Esophagus muscularis mucosa (tissue), 3 donors: Measurements from ENCODE around the gene ALS2.

Source experiments
- POLR2A ChIP-seq: fragments of 450-650 bp; IDR thresholded peaks from one replicate; pipeline ENCODE4 v1.6.1; 2017; ENCODE audit warnings: antibody characterized with exemption, moderate library complexity, mild to moderate bottlenecking, low read depth
- POLR2AphosphoS5 ChIP-seq, 2 donors: sonication (generic); formaldehyde crosslinking; IDR thresholded peaks; one replicate each; pipeline ENCODE4 v1.6.1; 2017; ENCODE audit warnings: antibody characterized with exemption in 2 of 2
- TF ChIP-seq, protein P1 (sequence below), 3 experiments: fragments of 200-600 bp in 2 of 3; fragments of 450-650 bp in 1 of 3; sonication (generic) in 2 of 3; IDR thresholded peaks; one replicate each; pipeline ENCODE4 v1.5.1; 2017 to 2019; ENCODE audit warnings: antibody characterized with exemption in 3 of 3, mild to moderate bottlenecking in 2 of 3, moderate library complexity in 1 of 3

DNA sequence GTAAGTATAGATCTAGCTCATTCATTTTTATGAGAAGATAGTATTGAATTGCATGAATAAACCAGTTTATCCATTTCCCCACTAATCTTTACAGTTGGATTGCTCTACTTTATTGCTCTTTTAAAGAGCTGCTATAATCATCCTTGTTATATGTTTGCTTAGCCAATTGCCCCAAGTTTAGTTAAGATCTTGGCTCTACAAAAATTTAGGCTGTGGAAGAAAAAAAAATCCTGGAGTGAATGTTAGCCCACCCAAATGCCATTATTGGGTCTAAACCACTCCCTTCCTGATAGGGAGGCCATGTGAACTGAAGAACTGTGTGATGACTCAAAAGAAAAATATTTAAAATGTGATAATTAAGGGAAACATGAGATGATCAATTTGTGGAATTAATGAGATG, 2.9 kb downstream of the ALS2 start:
- TF ChIP-seq POLR2AphosphoS5 (IDR thresholded peaks at IDR 0.05) (no peak), POLR2A (no peak)
- TF ChIP-seq, protein P1, sequence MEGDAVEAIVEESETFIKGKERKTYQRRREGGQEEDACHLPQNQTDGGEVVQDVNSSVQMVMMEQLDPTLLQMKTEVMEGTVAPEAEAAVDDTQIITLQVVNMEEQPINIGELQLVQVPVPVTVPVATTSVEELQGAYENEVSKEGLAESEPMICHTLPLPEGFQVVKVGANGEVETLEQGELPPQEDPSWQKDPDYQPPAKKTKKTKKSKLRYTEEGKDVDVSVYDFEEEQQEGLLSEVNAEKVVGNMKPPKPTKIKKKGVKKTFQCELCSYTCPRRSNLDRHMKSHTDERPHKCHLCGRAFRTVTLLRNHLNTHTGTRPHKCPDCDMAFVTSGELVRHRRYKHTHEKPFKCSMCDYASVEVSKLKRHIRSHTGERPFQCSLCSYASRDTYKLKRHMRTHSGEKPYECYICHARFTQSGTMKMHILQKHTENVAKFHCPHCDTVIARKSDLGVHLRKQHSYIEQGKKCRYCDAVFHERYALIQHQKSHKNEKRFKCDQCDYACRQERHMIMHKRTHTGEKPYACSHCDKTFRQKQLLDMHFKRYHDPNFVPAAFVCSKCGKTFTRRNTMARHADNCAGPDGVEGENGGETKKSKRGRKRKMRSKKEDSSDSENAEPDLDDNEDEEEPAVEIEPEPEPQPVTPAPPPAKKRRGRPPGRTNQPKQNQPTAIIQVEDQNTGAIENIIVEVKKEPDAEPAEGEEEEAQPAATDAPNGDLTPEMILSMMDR (IDR thresholded peaks at IDR 0.05), result no peak
